Cerebellar nuclear complex (tissue), 1 donor: ENCODE data around the gene NSMF.
"Not testable (repeated sequence)": the region's sequence is repeated elsewhere in the genome, so short reads cannot be mapped to it uniquely, and the experiment has no call there.

Source experiments
- DNase-seq, 2 experiments: peaks; one replicate each; lab custom pipeline; 2025; lab: John Stamatoyannopoulos, UW

NSMF gene

DNA sequence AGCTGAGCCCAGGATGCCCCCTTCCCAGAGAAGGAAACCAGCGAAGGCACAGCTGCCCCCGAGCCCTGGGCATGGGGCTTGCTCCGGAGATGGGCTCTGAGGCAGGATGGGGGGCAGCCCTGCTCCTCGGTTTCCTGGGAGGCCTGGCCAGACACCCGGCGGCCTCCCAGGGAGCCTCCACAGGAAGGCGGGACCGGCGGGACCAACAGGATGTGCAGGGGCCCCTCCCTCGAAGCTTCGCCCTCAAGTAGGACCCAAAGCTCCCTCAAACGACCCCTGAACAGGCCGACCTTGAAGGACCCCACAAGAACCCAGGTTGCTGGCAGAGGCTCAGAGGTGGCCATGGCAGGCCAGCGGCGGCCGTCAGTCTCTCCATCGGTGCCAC lies 47.9 kb downstream of the NSMF start:
- DNase-seq = no peak

GRCh38 chr9:137410891-137411249 lies 48.3 kb downstream of the NSMF start:
- no peak for DNase-seq

- DNase-seq = not testable (repeated sequence)
These were observed 48.8 kb downstream of the NSMF start for GRCh38 chr9:137410236-137410890.

DNA sequence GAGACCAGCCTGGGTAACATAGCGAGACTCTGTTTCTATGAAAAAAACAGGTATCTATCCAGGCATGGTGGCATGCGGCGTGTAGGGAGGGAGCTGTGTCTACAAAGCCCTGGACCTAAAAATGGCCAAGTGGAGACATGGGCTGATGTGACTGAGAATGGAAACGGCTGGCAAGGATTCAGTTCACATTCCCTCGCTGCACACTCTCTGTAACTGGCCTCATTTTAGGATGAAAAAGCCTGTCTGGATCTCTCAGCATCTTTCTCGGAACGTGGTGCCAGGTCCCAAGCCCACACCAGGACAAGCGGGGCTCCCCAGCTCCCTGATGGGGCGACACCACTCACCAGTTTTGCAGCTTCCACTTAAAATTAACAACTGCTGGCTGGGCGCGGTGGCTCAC lies 49.6 kb downstream of the NSMF start:
- no peak for DNase-seq

GRCh38 chr9:137408651-137409405 lies 50.3 kb downstream of the NSMF start:
- no peak for DNase-seq

- no peak for DNase-seq
These were observed 51.4 kb downstream of the NSMF start for GRCh38 chr9:137407590-137408300.

DNA sequence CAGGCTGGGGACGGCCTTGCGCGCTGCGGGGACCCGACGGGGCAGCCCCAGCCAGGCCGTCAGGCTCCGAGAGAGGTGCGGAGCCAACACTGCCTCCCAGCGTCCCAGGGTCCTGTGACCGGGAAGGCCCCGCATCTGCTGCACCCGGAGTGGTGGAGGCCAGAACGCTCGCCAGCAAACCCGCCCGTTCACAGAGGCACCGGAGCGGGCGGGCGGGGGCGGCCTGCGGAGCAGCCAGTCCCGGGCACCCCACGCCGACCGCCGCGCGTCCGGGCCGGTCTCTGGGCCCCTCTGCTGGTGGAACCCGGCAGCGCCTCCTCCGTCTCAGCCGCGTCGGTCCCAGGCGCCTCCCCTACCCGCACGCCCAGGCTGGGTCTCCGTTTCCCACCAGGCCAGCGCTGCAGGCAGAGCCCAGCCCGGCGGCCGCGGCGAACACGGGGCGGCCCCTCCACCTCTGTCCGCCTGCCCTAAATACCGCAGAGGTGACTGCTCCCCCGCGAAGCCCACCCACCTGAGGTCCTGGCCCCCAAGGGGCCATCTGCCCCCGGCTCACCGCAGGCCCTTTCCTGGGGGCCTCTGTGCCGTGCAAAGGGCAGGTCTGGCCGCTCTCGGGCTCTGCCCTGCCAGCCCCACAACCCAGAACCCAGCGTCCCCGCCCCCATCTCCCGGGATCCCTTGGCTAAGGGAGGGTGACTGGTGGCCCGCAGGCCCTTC lies 52.1 kb downstream of the NSMF start:
- DNase-seq = no peak

GRCh38 chr9:137406085-137406760 lies 52.9 kb downstream of the NSMF start:
- no peak for DNase-seq

- no peak for DNase-seq
These were observed 53.5 kb downstream of the NSMF start for GRCh38 chr9:137405677-137406081.

DNA sequence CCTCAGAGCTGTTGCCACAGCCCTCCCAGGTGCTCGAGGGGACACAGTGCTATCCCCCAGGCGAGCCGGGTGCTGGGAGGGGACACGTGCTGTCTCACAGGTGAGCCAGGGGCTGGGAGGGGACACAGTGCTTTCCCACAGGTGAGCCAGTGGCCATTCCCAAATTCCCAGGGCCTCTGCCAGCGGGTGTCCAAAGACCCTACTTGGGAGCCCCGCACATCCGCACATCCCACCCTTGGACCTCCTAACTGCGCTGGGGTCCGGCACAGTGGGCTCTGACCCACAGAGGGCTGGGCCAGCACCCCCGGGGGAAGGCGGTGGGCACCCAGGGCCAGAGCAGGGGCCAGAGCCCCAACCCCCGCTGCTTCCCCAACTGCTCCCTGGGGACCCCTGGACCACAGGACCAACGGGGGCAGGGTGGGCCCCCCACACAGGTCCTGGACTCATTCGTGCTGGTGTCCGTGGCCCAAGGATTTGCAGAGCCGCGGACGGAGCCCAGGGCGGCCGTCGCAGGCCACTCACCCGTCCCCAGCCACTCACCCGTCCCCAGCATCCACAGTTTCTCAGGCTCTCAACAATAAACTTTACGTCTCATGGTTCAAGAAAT lies 54.1 kb downstream of the NSMF start:
- DNase-seq = no peak

DNA sequence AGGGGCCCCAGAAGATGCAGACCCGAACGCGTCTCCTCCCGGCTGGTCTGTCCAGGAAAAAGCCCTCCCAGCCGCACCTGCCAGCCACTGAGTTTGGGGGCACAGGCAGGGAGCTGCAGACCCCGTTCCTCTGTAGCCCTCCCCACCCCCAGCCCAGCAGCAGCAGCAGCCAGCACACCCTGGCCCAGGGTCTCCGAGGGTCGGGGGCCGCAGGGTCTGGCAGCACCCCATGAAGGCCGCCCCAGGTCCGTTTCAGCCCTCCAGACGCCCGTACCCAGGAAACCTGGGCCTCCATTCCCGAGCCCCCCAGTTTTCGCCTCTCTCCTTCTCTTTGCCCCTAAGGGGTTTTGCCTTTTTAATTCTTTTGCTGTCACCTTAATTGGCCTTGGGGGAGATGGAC lies 55.9 kb downstream of the NSMF start:
- no peak for DNase-seq

- DNase-seq = no peak
These were observed 56.4 kb downstream of the NSMF start for GRCh38 chr9:137402746-137403145.

GRCh38 chr9:137398561-137399468 lies 60.3 kb downstream of the NSMF start:
- no peak for DNase-seq

DNA sequence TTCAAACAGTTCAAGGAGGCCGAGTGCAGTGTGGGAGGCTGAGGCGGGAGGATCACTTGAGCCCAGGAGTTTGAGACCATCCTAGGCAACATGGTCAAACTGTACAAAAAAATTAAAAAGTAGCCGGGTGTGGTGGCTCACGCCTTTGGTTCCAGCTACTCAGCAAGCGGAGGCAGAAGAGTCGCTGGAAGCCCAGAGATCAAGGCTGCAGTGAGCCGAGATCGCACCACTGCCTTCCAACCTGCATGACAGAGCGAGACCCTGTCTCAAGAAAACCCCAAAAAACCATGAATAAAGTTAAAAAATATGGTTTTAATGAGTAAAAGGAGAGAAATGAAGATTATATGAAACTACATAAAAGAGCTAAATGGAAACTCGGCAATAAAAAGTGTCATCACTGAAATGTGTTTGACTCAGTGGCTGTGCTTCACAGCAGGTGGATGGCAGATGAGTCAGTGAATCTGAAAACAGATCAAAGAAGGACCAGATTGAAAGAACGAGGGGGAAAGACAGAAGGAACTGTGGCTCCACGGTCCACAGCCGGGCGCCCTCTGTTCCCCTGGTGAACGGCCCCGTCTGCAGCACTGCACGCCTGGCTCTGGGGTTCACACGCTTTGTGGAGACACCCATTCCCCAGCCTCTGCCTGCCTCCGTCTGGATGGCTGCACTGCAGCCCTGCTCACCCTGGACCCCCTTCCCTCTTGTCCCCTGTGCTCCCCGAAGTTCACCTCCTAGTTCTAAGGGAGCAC lies 61.3 kb downstream of the NSMF start:
- DNase-seq = no peak
